Kidney epithelial cell (primary cell): ENCODE results near the gene KCNK5. TPM values are rescaled to one million over a fixed set of nuclear protein-coding genes. Genes with fewer than 3 reads are reported as not detected.

Source experiments
- DNase-seq: peaks from one replicate; pipeline ENCODE4 v3.0.0-alpha.2; 2010; ENCODE audit warnings: low read depth
- H3K27me3 ChIP-seq: 2 replicates; pipeline ENCODE4 v1.6.0; 2011; ENCODE audit warnings: low read length; ENCODE audit not compliant: control insufficient read depth, insufficient read depth
- H3K36me3 ChIP-seq: 2 replicates; pipeline ENCODE4 v1.5.1; 2011; ENCODE audit warnings: low read length; ENCODE audit not compliant: control insufficient read depth, insufficient read depth
- H3K4me3 ChIP-seq: 2 replicates; pipeline ENCODE4 v1.5.1; 2011; ENCODE audit warnings: low read depth, mild to moderate bottlenecking, control low read depth, low read length
- CTCF ChIP-seq: IDR thresholded peaks from 2 replicates; pipeline ENCODE4 v1.5.1; 2011; ENCODE audit warnings: mild to moderate bottlenecking, moderate library complexity, low read length, control low read depth, inconsistent platforms; ENCODE audit not compliant: insufficient read depth, poor library complexity, severe bottlenecking
- total RNA-seq: library from RNA; depleted of rRNA; stranded (reverse); fragments of >200 nt; gene quantifications from 2 replicates; pipeline ENCODE4 v1.2.3, GENCODE V29; 2015

Gene KCNK5
- total RNA-seq, 1 donor from 2014 or later: 2.3 TPM

GRCh38 chr6:39224523-39225182 is 4.6 kb downstream of the KCNK5 start:
- Histone ChIP-seq H3K4me3 (no peak overlapping the region), H3K27me3 (peaks cover 6% of the 10 kb centered on the region), H3K36me3 (no peaks in the 10 kb centered on the region)
- no peak for DNase-seq
- TF ChIP-seq CTCF: no peak

GRCh38 chr6:39224011-39224410 is 5.3 kb downstream of the KCNK5 start:
- no peaks in the 10 kb centered on the region for H3K36me3 ChIP-seq
- H3K27me3 ChIP-seq: peaks cover 6% of the 10 kb centered on the region
- H3K4me3 ChIP-seq: no peak overlapping the region
- no peak for DNase-seq
- no peak for TF ChIP-seq CTCF

DNA sequence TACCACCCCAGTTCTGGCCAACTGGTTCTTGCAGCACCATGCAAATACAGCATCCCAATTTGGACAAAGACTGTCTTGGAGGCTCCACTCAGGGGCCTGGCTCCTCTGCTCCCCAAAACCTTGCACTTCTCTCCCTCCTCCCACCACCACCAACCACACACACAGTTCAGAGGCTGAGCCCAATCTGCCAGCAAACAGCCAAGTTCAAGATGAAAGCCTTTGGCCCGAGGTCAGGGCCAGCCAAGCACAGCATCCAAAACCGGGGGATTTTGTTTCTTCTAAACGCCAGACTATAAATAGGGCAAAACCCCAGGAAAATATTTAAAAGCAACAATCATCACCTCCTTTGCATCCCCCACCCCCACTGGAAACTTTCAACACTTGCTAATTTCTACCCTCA is 5.7 kb downstream of the KCNK5 start:
- Histone ChIP-seq H3K27me3 (peaks cover 6% of the 10 kb centered on the region), H3K4me3 (no peak overlapping the region), H3K36me3 (no peaks in the 10 kb centered on the region)
- TF ChIP-seq CTCF: no peak
- no peak for DNase-seq

GRCh38 chr6:39223061-39223460 is 6.2 kb downstream of the KCNK5 start:
- no peak for DNase-seq
- Histone ChIP-seq H3K36me3 (no peaks in the 10 kb centered on the region), H3K4me3 (no peak overlapping the region), H3K27me3 (peaks cover 2% of the 10 kb centered on the region)
- no peak for TF ChIP-seq CTCF

DNA sequence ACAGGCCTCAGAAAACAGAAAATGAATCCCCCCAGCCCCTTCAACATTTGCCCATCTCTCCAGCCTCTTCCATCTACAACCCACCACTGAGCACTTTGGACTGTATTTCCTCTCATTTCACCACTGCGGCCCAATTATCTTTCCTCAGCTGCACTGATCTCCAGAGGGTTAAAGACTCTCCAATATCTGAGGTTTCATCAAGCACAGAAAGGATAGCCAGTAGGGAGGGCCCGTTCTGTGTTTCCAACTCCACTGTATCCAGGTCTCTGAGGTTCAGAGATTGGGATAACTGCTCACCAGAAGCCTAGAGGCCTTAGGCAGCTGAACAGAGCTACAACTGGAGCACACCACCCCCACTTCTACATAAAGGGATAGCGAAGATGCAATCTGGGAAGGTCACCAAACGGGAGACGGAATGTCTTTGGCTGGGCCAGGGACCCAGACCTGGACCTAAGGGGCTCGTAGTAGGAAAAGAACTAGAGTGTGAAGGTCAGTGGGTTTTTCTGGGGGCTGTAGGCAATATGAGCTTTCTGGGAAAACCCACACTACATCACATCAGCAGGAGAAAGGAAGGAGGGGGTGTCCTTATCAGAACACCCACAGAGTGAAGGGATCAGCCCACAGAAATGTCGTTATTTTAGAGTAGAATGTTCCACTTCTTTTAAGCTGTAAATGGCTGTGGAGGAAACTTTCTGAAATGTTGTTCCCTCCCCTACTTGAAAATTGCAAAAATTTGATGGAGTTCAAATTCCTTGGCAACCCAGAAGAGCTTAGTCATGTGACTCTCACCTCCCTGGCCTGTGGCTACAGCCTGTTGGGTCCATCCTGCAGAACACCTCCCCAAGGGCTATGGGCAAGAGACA is 7.3 kb downstream of the KCNK5 start:
- Histone ChIP-seq H3K36me3 (no peaks in the 10 kb centered on the region), H3K27me3 (no peaks in the 10 kb centered on the region), H3K4me3 (no peak overlapping the region)
- TF ChIP-seq CTCF: no peak
- DNase-seq: no peak
